Body of pancreas (tissue), 4 donors: ENCODE measurements around the gene TAF11L11. TPM values are rescaled to one million over a fixed set of nuclear protein-coding genes. Genes with fewer than 3 reads are reported as not detected.
"Not testable (repeated sequence)": the region's sequence is repeated elsewhere in the genome, so short reads cannot be mapped to it uniquely, and the experiment has no call there.

ENCODE experiments used
- ATAC-seq: fragments of 150-250 bp; one replicate; pipeline ENCODE4 v1.9.1; 2016
- DNase-seq, 4 donors: peaks; one replicate each; pipeline ENCODE4 v3.0.0-alpha.2; 2019
- H3K27ac ChIP-seq, 4 donors: fragments of 200-600 bp; sonication (generic); 1 replicate in 3 of 4; 2 replicates in 1 of 4; pipeline versions ENCODE4 v1.5.1 to v1.6.1; 2016 to 2019; ENCODE audit warnings: mild to moderate bottlenecking in 1 of 4, mixed read lengths in 1 of 4, moderate library complexity in 1 of 4
- H3K27me3 ChIP-seq, 2 donors: fragments of 200-600 bp; sonication (generic); one replicate each; pipeline ENCODE4 v1.6.0; 2016; ENCODE audit warnings: mild to moderate bottlenecking in 1 of 2
- H3K36me3 ChIP-seq, 2 donors: fragments of 200-600 bp; sonication (generic); replicated peaks in 1 of 2; 2 replicates each; pipeline ENCODE4 v1.5.1; 2016; ENCODE audit warnings: low read depth in 2 of 2; ENCODE audit not compliant: insufficient read depth in 1 of 2
- H3K4me1 ChIP-seq: fragments of 200-600 bp; sonication (generic); one replicate; pipeline ENCODE4 v1.6.0; 2016
- H3K4me3 ChIP-seq, 2 donors: fragments of 200-600 bp; sonication (generic); 1 replicate in 1 of 2; 2 replicates in 1 of 2; pipeline ENCODE4 v1.5.1; 2016 to 2019
- H3K9me3 ChIP-seq, 3 donors: fragments of 200-600 bp; sonication (generic); 1 replicate in 2 of 3; 2 replicates in 1 of 3; pipeline ENCODE4 v1.5.1; 2016
- CTCF ChIP-seq, 7 experiments: fragments of 450-650 bp in 4 of 7; fragments of 200-600 bp in 3 of 7; sonication (generic) in 3 of 7; IDR thresholded peaks; one replicate each; pipeline ENCODE4 v1.5.1; 2016 to 2019; ENCODE audit warnings: antibody characterized with exemption in 7 of 7
- POLR2A ChIP-seq, 3 donors: fragments of 450-650 bp; IDR thresholded peaks; one replicate each; pipeline ENCODE4 v1.6.1; 2016; ENCODE audit warnings: antibody characterized with exemption in 3 of 3, mild to moderate bottlenecking in 2 of 3
- WGBS, 2 donors: methylation state at CpG; one replicate each; pipeline ENCODE4 v1.1.5; 2017; 5-methylcytosine and 5-hydroxymethylcytosine counted together
- intact Hi-C: fragments of 100-400 bp; cut with DNase I; formaldehyde crosslinking; loops from one replicate; pipeline ENCODE4 v1.15.1; 2023
- total RNA-seq, 2 donors: library from RNA; depleted of rRNA; stranded (reverse); fragments of >200 nt; gene quantifications; one replicate each; pipeline ENCODE4 v1.1.0, GENCODE V29; 2016

The TAF11L11 gene
- total RNA-seq, 2 donors from 2014 or later, result not detected

DNA sequence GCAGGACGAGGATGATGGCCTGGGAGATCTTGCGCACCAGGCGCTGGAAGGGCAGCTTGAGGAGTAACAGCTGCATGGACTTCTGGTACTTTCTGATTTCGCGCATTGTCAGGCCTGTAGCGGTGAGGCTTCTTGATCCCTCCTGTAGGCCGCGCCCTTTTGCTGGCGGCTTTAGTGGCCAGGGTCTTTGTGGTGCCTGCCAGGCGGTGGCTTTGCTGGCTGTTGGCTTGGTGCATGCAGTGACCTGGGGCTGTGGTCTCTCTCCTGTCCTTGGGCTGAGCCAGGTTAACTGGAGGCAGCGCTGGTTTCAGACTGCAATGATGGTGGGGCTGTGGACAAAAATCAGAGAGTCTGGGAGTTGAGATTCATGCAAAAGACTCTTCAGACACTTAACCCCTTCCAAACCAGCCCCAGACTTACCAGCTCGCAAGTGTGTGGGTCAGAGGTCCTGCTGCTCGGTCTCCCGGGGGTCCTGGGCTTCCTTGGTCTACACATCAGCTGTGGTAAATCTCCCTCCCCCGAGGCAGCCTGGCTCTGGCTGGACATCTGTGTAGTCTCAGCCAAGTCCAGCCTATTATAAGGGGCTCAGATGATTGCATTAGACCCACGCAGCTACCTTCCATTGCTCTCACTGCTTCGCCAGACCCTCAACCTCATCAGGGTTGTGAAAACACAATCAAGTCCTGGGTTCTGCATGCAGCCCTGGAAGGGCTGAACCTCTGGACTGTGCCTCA is 11.1 kb downstream of the TAF11L11 start:
- no peak for TF ChIP-seq POLR2A (IDR thresholded peaks at IDR 0.05)
- TF ChIP-seq CTCF (IDR thresholded peaks at IDR 0.05), result no peak
- DNase-seq (no peak), ATAC-seq (no peak)
- no peaks in the 10 kb centered on the region for H3K4me1 ChIP-seq
- 77 to 81% methylated on average over 8 to 17 of the region's 17 CpGs for WGBS, 2 donors
- no peaks in the 10 kb centered on the region for H3K27me3 ChIP-seq
- H3K4me3 ChIP-seq, result no peak overlapping the region
- H3K27ac ChIP-seq, result no peak overlapping the region
- no peaks in the 10 kb centered on the region for H3K9me3 ChIP-seq
- H3K36me3 ChIP-seq, result no peaks in the 10 kb centered on the region
- intact Hi-C loops, result no loop called here

DNA sequence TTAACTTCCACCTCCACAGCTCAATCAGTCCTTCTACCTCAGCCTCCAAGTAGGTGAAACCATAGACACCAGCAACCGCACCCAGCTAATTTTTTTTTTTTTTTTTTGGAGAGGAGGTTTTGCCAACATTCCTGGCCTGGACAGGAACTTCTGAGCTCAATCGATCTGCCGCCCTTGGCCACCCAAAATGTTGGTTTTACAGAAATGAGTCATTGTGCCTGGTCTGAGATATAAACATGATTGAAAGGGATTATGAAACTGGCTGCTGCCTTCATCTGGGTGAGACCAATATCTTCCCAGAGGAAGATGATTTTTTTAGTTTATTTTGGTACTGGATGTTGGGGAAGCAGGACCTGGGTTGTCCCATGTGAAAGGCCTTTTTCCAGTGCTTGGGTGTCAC is 15.4 kb downstream of the TAF11L11 start:
- intact Hi-C loops, result no loop called here
- H3K4me1 ChIP-seq, result no peaks in the 10 kb centered on the region
- ATAC-seq (no peak), DNase-seq (no peak)
- no peaks in the 10 kb centered on the region for H3K27me3 ChIP-seq
- TF ChIP-seq POLR2A (IDR thresholded peaks at IDR 0.05) (no peak), CTCF (IDR thresholded peaks at IDR 0.05) (no peak)
- H3K9me3 ChIP-seq, result no peaks in the 10 kb centered on the region
- WGBS, 2 donors, result 77 to 87% methylated on average over 3 of the region's 3 CpGs
- H3K36me3 ChIP-seq, result no peaks in the 10 kb centered on the region
- H3K4me3 ChIP-seq, result no peak overlapping the region
- no peak overlapping the region for H3K27ac ChIP-seq

DNA sequence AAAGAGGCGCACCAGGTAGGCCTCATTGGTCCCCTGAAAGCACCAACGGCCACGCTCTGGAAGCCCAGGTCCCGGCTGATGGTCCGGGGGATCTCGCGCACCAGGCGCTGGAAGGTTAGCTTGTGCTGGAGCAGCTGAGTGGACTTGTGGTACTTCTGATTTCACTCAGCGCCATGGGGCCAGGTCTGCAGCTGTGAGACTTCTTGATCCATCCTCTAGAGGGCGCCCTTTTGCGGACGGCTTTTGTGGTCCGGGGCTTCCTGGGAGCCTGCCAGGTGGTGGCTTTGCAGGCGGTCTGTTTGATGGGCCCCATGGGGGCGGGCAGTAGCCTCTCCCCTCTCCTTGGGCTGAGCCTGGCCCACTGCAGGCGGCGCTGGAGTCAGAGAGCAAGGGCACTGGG is 16.6 kb downstream of the TAF11L11 start:
- no peaks in the 10 kb centered on the region for H3K9me3 ChIP-seq
- no peaks in the 10 kb centered on the region for H3K4me1 ChIP-seq
- no peak for DNase-seq
- H3K36me3 ChIP-seq, result no peaks in the 10 kb centered on the region
- TF ChIP-seq POLR2A (IDR thresholded peaks at IDR 0.05), result no peak
- TF ChIP-seq CTCF (IDR thresholded peaks at IDR 0.05), result no peak
- H3K27me3 ChIP-seq, result no peaks in the 10 kb centered on the region
- no peak for ATAC-seq
- intact Hi-C loops, result no loop called here
- 64 to 91% methylated on average over 6 to 15 of the region's 17 CpGs for WGBS, 2 donors
- H3K4me3 ChIP-seq, result no peak overlapping the region
- no peak overlapping the region for H3K27ac ChIP-seq

DNA sequence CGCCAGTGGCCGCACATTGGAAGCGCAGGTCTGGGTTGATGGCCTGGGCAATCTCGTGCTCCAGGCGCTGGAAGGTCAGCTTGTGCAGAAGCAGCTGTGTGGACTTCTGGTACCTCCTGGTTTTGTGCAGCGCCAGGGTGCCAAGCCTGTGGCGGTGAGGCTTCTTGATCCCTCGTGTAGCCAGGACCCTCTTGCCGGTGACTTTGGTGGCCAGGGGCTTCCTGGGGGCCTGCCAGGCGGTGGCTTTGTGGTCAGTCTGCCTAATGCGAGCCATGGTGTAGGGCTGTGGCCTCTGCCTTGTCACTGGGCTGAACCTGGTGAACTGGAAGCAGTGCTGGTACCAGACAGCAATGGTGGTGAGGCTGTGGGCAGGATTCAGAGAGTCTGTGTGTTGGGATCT is 21.7 kb downstream of the TAF11L11 start:
- 88% methylated on average over 11 of the region's 11 CpGs; no CpG with 5 or more reads in 1 of the 2 donors for WGBS, 2 donors
- no peaks in the 10 kb centered on the region for H3K27me3 ChIP-seq

DNA sequence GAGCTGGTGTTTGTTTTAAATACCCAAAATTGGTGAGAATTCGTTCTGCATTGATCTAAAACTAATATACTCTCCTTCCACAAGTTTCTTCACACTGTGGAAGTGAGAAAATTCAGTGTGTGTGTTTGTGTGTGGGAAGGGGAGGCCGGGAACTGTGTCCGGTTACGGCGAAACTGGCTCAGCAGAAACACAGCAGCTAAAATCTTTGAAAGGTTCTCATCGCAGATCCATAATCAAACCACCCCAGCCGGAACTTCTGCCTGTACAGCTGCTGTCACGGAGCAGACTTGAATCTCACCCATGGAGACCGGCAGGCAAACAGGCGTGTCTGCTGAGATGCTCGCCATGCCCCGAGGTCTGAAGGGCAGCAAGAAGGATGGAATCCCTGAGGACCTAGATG is 27.8 kb downstream of the TAF11L11 start, which contains the start of gene TAF11L13:
TAF11L13 (plus strand) TSS at position 301 of the 400 bp plus-strand sequence.
- H3K27ac ChIP-seq, H3K27me3 ChIP-seq, DNase-seq, intact Hi-C loops, H3K4me1 ChIP-seq, H3K36me3 ChIP-seq, H3K9me3 ChIP-seq, H3K4me3 ChIP-seq, ATAC-seq: not testable (repeated sequence)
- WGBS, 2 donors, result 71 to 94% methylated on average over 5 to 9 of the region's 12 CpGs

More for the DNA sequence above, 21.7 kb downstream of the TAF11L11 start:
- no peaks in the 10 kb centered on the region for H3K4me1 ChIP-seq
- intact Hi-C loops, result no loop called here
- no peak overlapping the region for H3K4me3 ChIP-seq
- H3K36me3 ChIP-seq, result no peaks in the 10 kb centered on the region
- TF ChIP-seq POLR2A (IDR thresholded peaks at IDR 0.05), result no peak
- no peak for TF ChIP-seq CTCF (IDR thresholded peaks at IDR 0.05)
- no peak overlapping the region for H3K27ac ChIP-seq
- ATAC-seq (no peak), DNase-seq (no peak)
- no peaks in the 10 kb centered on the region for H3K9me3 ChIP-seq
